Measurements from ENCODE around the gene VCX2.
"Not testable (repeated sequence)": the region's sequence is repeated elsewhere in the genome, so short reads cannot be mapped to it uniquely, and the experiment has no call there.

VCX2 gene

GRCh38 chrX:8171169-8171568 is at the start of gene VCX2:
VCX2 (minus strand) TSS chrX:8171267; CDS start chrX:8170643, 624 bp downstream.
- DNase-seq (ENCODE audit: low spot score in 2 of 2); H3K27me3 ChIP-seq (ENCODE audit: low read depth); H3K9me3 ChIP-seq; H3K36me3 ChIP-seq (replicated peaks); H3K4me1 ChIP-seq; H3K4me3 ChIP-seq; in situ Hi-C loops (cut with MboI; ENCODE audit: low sequenced_read_pairs): not testable (repeated sequence)

DNA sequence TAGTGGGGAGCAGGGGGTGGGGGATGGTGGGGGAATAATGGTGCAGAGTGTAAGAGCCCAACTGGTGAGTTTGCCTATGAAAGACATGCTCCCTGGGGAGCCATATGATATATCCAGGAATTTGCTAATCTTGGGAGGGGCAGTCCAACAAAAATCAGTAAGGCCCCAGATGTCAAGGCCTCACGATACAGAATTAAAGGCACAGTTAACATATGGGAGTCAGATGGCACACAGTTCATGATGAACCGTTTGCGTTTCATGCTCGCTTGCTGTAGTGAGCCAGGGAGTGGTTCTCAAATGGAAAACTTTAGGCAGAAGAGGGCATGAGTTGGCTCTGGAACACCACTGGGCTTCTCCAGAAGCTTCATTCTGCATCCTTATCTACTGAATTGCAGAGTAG is 33.9 kb upstream of the VCX2 start:
- H3K36me3 ChIP-seq (replicated peaks) = no peaks in the 10 kb centered on the region
- H3K4me1 ChIP-seq = no peaks in the 10 kb centered on the region
- in situ Hi-C loops (cut with MboI; ENCODE audit: low sequenced_read_pairs) = no loop called here
- no peak overlapping the region for H3K4me3 ChIP-seq
- H3K27me3 ChIP-seq (ENCODE audit: low read depth) = no peaks in the 10 kb centered on the region
- no peak for DNase-seq (ENCODE audit: low spot score in 2 of 2)
- no peaks in the 10 kb centered on the region; the same call in 1 of the 2 replicates for H3K9me3 ChIP-seq

- H3K36me3 ChIP-seq (replicated peaks) = no peaks in the 10 kb centered on the region
- H3K4me1 ChIP-seq = no peaks in the 10 kb centered on the region
- in situ Hi-C loops (cut with MboI; ENCODE audit: low sequenced_read_pairs) = no loop called here
- H3K4me3 ChIP-seq = no peak overlapping the region
- DNase-seq (ENCODE audit: low spot score in 2 of 2) = no peak
- H3K27me3 ChIP-seq (ENCODE audit: low read depth) = no peaks in the 10 kb centered on the region
- H3K9me3 ChIP-seq = no peaks in the 10 kb centered on the region; the same call in 1 of the 2 replicates
Observed at GRCh38 chrX:8204169-8204935, 33.3 kb upstream of the VCX2 start.

- Histone ChIP-seq H3K4me1 (no peaks in the 10 kb centered on the region), H3K4me3 (no peak overlapping the region), H3K36me3 (replicated peaks) (no peaks in the 10 kb centered on the region), H3K27me3 (ENCODE audit: low read depth) (no peaks in the 10 kb centered on the region), H3K9me3 (no peaks in the 10 kb centered on the region; the same call in 1 of the 2 replicates)
- in situ Hi-C loops (cut with MboI; ENCODE audit: low sequenced_read_pairs) = no loop called here
- no peak for DNase-seq (ENCODE audit: low spot score in 2 of 2)
Observed at GRCh38 chrX:8201896-8202331, 30.8 kb upstream of the VCX2 start.

DNA sequence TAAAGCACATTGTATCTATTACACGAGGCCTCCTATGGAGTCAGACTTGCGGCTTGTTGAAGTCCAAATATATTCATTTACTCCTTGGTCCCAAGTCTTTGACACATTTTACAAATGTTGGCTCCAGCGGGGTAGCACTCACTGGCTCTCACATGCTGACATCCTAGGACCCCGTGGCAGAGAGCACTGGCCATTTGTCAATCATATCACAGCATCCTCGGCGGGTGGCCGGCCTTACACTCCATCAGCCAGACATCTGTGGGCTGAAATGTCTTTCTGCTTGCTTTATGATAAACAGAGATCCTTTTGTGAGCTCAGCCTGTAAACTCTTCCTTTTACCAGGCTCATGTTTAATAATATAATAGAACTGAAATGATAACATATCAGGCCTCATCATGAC is 25.7 kb upstream of the VCX2 start:
- Histone ChIP-seq H3K4me3 (no peak overlapping the region), H3K9me3 (no peaks in the 10 kb centered on the region; the same call in none of the 2 replicates), H3K4me1 (no peaks in the 10 kb centered on the region), H3K36me3 (replicated peaks) (no peaks in the 10 kb centered on the region), H3K27me3 (ENCODE audit: low read depth) (no peaks in the 10 kb centered on the region)
- in situ Hi-C loops (cut with MboI; ENCODE audit: low sequenced_read_pairs) = no loop called here
- no peak for DNase-seq (ENCODE audit: low spot score in 2 of 2)

- DNase-seq (ENCODE audit: low spot score in 2 of 2) = no peak
- in situ Hi-C loops (cut with MboI; ENCODE audit: low sequenced_read_pairs) = no loop called here
- Histone ChIP-seq H3K9me3 (no peaks in the 10 kb centered on the region; the same call in 1 of the 2 replicates), H3K4me1 (no peaks in the 10 kb centered on the region), H3K36me3 (replicated peaks) (no peaks in the 10 kb centered on the region), H3K27me3 (ENCODE audit: low read depth) (no peaks in the 10 kb centered on the region), H3K4me3 (no peak overlapping the region)
Observed at GRCh38 chrX:8194216-8194615, 23.1 kb upstream of the VCX2 start.

DNA sequence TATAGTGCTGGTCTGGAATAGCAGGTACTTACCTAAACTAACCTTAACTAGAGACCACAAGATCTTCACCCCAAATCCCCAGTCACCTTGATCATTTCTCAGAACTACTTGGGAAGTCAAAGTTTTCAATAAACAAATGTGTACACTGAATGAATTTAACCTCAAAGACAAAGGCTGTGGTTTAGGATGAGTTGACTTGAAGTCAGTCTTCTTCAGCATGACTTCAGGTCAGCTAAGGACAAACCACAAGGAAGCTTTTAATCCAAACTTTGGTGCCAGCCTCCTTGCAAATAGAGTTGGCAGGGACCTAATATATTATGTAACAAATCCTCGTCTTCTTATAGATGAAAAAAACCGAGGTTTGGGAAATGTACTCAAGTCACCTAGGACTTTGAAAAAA is 21.2 kb upstream of the VCX2 start:
- Histone ChIP-seq H3K27me3 (ENCODE audit: low read depth) (no peaks in the 10 kb centered on the region), H3K4me3 (no peak overlapping the region), H3K9me3 (no peaks in the 10 kb centered on the region; the same call in 1 of the 2 replicates), H3K4me1 (no peaks in the 10 kb centered on the region), H3K36me3 (replicated peaks) (no peaks in the 10 kb centered on the region)
- DNase-seq (ENCODE audit: low spot score in 2 of 2) = no peak
- in situ Hi-C loops (cut with MboI; ENCODE audit: low sequenced_read_pairs) = no loop called here

GRCh38 chrX:8191022-8191421 is 20.0 kb upstream of the VCX2 start:
- no peaks in the 10 kb centered on the region; the same call in 1 of the 2 replicates for H3K9me3 ChIP-seq
- no peaks in the 10 kb centered on the region for H3K4me1 ChIP-seq
- no peak for DNase-seq (ENCODE audit: low spot score in 2 of 2)
- no peak overlapping the region for H3K4me3 ChIP-seq
- no peaks in the 10 kb centered on the region for H3K36me3 ChIP-seq (replicated peaks)
- no peaks in the 10 kb centered on the region for H3K27me3 ChIP-seq (ENCODE audit: low read depth)
- in situ Hi-C loops (cut with MboI; ENCODE audit: low sequenced_read_pairs) = no loop called here

- H3K4me3 ChIP-seq = no peak overlapping the region
- no peaks in the 10 kb centered on the region; the same call in 1 of the 2 replicates for H3K9me3 ChIP-seq
- DNase-seq (ENCODE audit: low spot score in 2 of 2) = no peak
- no peaks in the 10 kb centered on the region for H3K4me1 ChIP-seq
- H3K36me3 ChIP-seq (replicated peaks) = no peaks in the 10 kb centered on the region
- in situ Hi-C loops (cut with MboI; ENCODE audit: low sequenced_read_pairs) = no loop called here
- no peaks in the 10 kb centered on the region for H3K27me3 ChIP-seq (ENCODE audit: low read depth)
Observed at GRCh38 chrX:8190341-8190830, 19.3 kb upstream of the VCX2 start.

GRCh38 chrX:8189096-8189830 is 18.2 kb upstream of the VCX2 start:
- Histone ChIP-seq H3K4me1 (no peaks in the 10 kb centered on the region), H3K4me3 (no peak overlapping the region), H3K36me3 (replicated peaks) (no peaks in the 10 kb centered on the region), H3K9me3 (no peaks in the 10 kb centered on the region; the same call in 1 of the 2 replicates), H3K27me3 (ENCODE audit: low read depth) (no peaks in the 10 kb centered on the region)
- in situ Hi-C loops (cut with MboI; ENCODE audit: low sequenced_read_pairs) = no loop called here
- DNase-seq (ENCODE audit: low spot score in 2 of 2) = no peak

DNA sequence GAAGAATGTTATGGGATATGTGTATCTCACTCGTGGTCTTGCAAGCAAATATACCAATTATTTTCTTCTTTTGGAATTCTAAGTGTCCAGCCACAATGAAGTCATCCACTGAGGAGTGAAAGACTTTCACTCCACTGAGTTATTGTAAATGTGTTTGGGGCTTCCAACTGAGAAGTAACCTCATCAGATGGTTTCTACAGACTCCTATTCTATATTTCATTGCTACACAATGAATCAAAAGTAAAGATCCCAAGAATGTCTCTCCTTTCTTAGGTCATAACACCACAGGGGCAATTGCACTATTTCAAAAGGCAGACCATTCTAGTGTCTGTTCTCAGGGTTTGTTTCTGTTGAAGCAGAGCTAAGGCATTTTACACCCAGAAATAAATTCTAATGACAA is 12.3 kb upstream of the VCX2 start:
- H3K36me3 ChIP-seq (replicated peaks) = no peaks in the 10 kb centered on the region
- H3K27me3 ChIP-seq (ENCODE audit: low read depth) = no peaks in the 10 kb centered on the region
- in situ Hi-C loops (cut with MboI; ENCODE audit: low sequenced_read_pairs) = no loop called here
- no peaks in the 10 kb centered on the region for H3K9me3 ChIP-seq
- no peak for DNase-seq (ENCODE audit: low spot score in 2 of 2)
- no peaks in the 10 kb centered on the region for H3K4me1 ChIP-seq
- H3K4me3 ChIP-seq = no peak overlapping the region

DNA sequence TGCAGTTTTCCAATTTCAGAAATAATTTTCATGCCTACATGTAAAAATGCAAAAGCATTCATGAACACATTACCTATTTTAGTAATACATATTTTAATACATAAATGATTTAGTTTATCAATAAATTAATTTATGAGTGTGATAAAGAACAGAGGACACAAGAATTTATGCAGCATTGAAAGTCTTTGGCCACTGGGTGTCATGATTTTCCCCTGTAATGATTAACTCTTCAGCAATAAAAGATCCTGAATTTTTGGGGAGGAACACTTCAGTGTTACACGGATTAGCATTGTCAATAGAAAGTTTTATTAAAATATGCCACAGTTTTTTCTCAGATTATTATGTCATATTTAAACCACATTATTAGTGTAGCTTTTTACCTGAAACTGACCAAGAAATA is 8.6 kb upstream of the VCX2 start:
- no peak overlapping the region for H3K4me3 ChIP-seq
- H3K36me3 ChIP-seq (replicated peaks) = no peaks in the 10 kb centered on the region
- no peaks in the 10 kb centered on the region for H3K27me3 ChIP-seq (ENCODE audit: low read depth)
- in situ Hi-C loops (cut with MboI; ENCODE audit: low sequenced_read_pairs) = no loop called here
- no peak for DNase-seq (ENCODE audit: low spot score in 2 of 2)
- H3K9me3 ChIP-seq = no peaks in the 10 kb centered on the region
- H3K4me1 ChIP-seq = no peaks in the 10 kb centered on the region

DNA sequence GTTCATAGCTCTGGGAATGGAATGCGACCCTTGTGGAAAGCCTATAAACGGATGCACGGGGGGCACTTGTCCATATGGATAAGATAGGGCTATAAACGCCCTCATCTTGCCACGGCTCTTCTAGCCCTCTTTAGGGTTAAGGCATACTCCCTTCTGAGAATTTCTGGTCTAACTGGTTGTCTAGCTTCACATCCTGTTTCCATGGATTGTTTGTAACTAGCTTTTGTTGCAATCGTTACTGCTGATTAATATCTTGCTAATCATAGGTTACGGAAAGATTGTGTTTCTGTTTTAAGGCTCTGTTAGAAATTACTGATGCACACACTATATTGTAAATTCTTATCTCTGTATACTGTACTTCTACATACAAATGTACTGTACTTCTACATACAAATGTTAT is 17.1 kb downstream of the VCX2 start:
- H3K9me3 ChIP-seq; DNase-seq (ENCODE audit: low spot score in 2 of 2); H3K4me1 ChIP-seq; H3K4me3 ChIP-seq; H3K27me3 ChIP-seq (ENCODE audit: low read depth); H3K36me3 ChIP-seq (replicated peaks); in situ Hi-C loops (cut with MboI; ENCODE audit: low sequenced_read_pairs): not testable (repeated sequence)

GRCh38 chrX:8147226-8147625 is 23.8 kb downstream of the VCX2 start:
- Histone ChIP-seq H3K36me3 (replicated peaks) (no peaks in the 10 kb centered on the region), H3K27me3 (ENCODE audit: low read depth) (no peaks in the 10 kb centered on the region), H3K4me3 (no peak overlapping the region), H3K4me1 (no peaks in the 10 kb centered on the region), H3K9me3 (no peaks in the 10 kb centered on the region)
- no peak for DNase-seq (ENCODE audit: low spot score in 2 of 2)
- in situ Hi-C loops (cut with MboI; ENCODE audit: low sequenced_read_pairs) = no loop called here
